NCI-H1436 (cell line): ENCODE results near the gene DSE.

Source experiments
- DNase-seq: peaks from one replicate; lab custom pipeline; 2025; lab: John Stamatoyannopoulos, UW

DSE gene

DNA sequence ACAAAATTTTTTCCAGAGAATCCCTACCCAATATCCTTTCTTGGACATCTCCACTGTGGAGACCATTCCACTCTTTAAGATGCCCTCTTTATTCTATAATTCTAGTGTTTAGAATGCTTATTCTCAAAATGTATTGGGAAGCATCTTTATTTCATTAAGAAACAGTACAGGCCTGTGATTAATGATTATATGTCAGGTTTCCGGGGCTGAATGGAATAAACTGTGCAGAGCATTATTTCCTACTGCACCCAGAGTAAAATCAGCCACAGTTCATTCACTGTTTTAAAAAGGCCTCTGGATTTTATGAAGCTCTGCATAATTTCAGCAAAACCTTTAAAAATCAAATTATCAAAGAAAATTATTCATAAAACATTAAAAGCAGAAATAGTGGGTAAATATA lies 42.6 kb downstream of the DSE start:
- no peak for DNase-seq

DNA sequence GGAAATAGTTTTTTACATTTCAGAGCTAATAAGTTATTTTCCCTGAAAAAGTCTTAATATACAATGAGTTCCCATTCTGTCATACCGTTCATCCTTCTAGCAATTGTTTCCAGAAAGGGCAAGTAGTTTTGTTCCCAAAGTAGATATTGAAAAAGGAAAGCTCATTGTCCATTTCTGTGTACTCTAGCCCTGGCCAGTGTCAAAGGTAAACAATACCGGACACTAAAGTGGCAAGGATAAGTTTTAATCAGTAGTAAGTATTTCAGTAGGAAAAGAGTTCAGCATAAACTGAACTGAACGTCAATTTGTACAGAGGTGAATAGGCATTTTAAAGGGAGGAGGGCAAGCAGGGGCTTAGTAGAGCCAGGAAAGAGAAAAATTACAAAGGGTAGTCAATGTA lies 46.9 kb downstream of the DSE start:
- no peak for DNase-seq

DNA sequence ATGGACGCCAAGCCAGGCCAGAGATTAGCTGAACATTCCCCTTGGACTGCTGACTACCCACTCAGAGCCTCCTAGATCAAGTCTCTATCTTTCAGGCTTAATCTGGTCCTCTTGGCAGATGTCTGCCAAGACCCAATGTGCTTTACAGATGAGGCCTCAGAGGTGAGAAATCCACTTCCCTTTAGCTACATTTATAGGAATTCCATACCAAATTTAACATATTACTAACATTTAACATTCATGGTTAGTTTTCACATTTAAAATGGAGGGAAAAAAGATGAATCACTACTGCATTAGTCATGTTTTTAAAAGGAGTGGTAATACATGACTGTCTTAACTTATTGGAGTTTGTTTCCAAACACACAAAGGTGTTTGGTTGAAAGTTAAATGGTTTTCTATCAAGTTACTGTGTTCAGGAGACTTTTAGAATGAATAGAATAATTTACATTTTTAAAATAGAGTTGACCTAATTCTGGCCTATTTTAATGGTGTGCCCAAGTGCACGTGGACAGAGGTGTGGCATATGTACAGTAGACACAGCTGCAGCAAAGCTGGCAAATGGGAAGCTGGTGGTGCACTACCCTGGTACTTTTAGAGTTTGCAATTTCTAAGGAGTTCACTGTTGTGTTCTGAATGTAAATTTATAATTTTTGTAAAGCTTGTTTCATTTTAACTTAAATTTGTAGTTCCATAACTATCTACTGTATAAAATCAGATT lies 48.5 kb downstream of the DSE start:
- no peak for DNase-seq

DNA sequence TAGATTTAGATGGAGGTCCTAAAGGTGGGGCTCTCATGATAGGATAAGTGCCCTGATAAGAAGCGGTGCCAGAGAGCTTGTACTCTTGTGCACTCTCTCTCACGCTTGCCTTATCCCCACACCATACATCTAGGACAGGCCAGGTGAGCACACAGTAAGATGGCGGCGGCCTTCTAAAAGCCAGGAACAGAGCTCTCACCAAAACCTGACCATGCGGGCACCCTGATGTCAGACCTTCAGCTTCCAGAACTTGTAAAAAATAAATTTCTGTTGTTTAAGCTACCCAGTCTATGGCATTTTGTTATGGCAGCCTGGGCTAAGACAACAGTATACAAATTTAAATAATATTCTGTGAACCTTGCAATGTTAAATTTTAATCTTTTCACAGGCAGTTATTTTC lies 49.6 kb downstream of the DSE start:
- DNase-seq, result no peak

DNA sequence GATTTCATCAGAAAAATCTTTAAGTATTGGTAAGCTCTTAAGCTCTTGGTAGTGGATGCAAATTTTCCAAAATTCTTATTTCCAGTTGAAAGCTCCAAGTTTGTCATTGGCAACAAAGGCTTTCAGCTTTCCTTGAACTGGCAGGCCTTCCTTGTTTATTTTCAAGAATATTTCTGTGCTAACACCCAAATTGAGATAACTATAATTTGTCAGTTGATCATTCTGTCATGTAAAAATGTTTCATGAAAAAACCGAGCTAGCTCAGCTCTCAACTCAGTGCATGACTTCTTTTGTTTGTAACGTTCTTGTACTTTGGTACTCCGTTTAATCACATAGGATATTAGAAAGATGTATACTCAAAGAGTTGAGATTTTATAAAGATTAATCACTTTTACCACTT lies 51.5 kb downstream of the DSE start:
- no peak for DNase-seq

DNA sequence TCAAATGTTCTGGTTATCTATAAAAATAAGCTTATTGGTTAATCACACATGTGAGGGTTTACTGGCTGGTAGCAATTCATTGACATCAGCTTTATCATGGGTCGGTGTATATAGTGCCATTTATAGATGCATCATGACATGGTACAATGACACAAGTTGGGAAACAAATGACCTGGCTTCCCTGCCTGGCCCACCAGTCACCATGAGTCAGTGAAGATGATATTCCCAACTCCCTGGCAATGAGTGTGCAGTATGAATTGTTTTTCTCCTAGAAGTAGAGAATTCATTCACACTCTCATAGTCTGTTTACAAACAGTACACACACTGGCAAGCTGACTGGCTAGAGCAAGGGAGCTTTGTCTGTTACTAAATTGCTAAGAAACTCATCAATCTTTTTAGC lies 53.3 kb downstream of the DSE start:
- no peak for DNase-seq

DNA sequence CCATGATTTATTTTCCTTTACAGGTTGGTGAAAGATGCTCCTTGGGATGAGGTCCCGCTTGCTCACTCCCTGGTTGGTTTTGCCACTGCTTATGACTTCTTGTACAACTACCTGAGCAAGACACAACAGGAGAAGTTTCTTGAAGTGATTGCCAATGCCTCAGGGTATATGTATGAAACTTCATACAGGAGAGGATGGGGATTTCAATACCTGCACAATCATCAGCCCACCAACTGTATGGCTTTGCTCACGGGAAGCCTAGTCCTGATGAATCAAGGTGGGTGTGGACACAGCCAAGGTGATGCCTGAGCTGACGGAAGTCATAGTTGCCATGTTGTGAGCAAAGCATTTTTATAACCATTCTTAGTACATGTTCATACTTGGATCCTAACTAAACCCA lies 55.8 kb downstream of the DSE start:
- no peak for DNase-seq

DNA sequence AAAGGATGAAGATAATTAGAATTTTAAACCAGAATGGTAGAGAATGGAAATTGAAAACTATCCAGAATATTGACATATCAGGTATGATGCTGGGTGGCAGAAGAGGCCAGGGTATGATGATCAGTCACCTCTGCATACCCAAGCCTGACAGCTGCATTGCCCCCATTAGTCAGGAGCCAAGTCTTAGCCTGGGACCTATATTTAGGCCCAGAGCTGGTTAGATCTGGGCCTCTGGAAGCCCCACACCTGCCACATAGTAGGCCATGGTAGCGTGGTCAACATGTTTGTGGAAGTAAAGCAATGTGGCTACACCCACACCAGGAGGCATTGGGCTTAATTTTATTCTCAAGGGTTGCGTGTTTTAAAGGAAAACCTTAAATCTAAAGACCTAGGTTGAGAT lies 58.4 kb downstream of the DSE start:
- no peak for DNase-seq

DNA sequence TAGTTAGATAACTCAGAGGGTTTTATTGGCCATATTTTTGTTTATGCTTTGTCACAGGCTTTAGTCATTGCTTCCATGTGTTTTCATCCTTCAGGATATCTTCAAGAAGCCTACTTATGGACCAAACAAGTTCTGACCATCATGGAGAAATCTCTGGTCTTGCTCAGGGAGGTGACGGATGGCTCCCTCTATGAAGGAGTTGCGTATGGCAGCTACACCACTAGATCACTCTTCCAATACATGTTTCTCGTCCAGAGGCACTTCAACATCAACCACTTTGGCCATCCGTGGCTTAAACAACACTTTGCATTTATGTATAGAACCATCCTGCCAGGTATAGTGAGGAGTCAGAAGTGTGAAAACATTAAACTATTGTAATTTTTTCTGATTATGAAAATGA lies 60.1 kb downstream of the DSE start:
- DNase-seq, result no peak

DNA sequence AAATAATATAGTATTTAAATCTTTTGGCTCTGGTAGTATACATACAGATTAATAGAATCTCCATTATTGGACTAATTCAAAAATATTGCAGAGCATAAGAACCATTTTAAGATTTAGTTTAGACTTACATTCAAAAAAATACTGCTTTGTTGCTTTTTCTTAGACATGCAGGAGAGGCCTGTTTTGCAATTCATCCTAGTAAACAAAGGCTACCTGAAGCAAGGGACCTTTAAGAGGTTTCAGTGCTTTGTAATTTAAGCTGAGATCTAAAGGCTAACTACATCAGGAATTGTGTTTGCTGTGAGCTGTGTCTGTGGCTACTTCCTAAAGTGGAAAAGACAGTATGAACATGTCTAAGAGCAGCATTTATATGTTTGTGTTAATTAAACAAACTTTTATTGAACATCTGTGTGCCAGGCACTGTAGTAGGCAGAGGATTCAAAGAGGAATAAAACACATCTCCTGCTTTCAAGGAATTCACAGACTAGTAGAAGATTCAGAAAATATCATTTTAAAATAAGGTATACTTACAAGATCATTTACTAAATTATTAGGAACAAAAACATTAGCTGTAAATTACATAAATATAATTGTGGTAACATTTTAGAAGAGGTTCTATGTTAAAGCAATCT lies 61.3 kb downstream of the DSE start:
- no peak for DNase-seq

DNA sequence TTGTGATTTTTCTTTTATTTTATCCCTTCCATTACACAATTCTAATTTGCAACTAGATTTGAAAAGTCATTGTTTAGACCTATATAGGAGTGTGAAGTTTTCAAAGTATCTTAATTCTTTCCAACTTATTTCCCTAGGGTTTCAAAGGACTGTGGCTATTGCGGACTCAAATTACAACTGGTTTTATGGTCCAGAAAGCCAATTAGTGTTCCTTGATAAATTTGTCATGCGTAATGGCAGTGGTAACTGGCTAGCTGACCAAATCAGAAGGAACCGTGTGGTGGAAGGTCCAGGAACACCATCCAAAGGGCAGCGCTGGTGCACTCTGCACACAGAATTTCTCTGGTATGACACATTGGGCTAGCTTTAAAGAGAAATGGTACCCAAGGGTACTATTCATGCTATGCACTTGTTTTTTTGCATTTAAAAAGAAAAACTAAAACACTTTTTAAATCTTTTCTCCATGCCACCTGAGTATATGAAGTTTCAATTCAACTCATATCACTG lies 62.5 kb downstream of the DSE start:
- no peak for DNase-seq

DNA sequence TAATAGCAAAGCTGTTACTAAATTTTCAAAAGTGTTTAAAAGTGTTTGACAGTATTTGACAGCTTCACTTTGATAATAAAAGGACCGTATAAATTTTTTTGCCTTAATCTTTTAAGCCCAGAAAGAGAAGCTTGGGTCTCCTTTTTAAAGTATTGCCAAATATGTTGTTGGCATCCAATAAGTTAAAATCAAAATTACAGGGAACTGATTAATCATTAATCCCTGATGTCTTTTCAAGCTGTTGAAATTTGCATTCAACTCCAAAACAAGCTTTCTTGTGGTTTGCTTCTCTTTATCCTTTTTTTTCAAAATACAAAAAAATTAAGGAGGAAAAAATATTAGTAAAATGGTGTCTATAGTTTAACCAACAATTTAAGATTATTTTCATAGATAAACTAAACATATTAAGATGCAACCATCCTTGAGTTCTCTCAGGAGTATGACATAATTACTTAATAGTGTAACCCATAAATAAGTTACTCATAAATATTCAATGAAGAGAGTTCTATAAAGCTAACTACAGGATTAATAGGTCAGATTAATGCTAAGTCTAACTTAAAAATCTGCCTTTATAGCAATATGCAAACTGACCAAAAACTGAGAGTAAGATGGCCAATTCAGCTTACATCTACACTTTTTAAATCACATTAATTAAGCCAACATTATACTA lies 63.4 kb downstream of the DSE start:
- DNase-seq, result no peak

DNA sequence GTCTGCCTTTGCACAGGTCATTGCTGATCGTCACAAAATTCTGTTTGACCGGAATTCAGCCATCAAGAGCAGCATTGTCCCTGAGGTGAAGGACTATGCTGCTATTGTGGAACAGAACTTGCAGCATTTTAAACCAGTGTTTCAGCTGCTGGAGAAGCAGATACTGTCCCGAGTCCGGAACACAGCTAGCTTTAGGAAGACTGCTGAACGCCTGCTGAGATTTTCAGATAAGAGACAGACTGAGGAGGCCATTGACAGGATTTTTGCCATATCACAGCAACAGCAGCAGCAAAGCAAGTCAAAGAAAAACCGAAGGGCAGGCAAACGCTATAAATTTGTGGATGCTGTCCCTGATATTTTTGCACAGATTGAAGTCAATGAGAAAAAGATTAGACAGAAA lies 65.8 kb downstream of the DSE start:
- DNase-seq, result no peak

DNA sequence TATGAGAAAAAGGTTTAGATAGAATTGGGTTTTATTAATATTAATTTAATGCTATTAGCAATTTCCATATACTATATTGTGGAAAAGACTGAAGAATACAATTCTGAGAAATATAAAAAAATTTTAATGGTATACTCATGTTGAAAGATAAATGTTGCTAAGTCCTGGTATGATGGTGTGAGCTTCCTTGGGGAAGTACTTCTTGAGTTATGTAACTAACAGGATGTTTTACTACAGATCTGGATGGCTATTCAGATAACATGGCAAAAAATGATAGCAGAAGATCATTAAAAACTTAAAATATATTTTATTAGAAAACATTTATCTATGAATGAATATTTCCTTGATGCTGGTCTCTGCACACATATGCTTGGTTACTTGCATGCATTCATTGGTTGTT lies 66.9 kb downstream of the DSE start:
- no peak for DNase-seq

DNA sequence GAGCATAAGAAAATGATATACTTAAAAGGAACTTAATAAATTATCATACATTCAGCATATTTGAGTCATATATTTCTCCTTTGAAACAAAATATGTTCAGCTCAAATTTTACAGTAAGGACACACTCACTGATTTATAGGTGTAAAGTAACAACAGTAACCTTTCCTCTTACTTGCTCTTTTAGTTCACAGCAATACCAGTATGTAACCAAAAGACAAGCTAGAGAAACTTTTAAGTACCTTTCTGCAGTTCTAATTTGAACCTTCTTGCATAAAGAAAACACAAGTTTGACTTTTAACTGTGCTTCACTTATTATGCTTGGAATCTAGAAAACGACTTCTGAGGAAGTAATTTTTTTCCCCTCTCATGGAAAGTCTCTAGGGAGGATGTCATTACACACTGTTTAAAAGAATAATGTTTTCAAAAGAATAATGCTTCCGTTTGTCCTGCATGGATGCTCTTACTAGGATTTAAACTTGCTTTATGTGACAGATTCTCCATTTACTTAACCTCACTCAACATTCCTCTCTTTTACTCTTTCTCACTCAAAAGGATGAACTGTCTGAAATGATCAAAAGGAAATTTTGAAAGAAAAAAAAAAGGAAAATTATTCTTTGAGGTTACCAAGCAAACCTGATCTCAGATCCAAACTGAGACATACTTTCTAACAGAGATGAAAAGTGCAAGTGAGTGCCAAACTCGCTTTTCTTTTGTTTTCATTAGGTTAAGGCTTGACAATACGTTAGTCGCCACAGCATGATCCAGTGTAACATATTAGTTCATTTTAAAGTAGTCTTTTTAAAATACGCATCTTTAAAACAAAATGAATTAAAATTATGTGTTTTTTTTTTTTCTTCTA lies 68.1 kb downstream of the DSE start:
- DNase-seq, result no peak

DNA sequence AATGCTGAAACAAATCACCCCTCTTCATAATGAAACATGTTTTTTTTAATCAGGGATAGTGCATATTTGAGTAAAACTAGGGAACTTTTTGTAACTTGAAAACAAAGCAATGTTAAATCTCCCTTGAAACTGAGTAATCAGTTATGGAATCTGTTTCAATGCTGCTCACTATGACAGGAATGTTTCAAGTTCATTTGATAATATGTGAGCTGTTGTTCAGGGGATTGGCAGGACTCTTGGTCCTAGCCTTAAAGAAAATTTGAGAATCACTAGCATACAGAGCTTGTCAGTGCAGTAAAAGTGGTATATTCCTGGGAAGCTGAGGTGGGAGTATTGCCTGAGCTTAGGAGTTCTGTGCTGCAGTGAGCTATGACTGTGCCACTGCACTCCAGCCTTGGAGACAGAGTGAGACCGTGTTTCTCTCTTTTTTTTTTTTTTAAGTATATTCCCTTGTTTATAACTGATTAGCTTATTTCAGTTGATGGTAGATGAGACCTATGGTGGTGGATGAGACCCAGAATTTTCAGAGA lies 68.8 kb downstream of the DSE start:
- DNase-seq, result no peak

DNA sequence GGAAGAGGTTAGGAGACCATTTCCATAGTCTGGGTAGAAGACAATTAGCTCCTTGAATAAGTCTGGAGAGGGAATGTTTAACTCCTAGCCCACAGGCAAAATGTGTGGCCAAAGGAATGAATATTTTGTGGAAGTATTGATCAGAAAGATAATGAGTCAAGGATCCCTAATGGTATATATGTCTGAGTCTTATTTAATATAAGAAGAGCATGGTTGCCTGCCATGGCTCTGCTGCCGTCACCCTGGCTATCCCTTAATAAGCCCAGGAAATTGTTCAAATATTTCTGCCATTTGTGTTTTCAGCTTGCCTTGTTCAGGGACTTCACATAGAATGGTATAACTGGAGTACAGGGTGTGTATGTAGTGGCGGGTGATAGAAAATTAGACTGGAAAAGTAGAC lies 72.4 kb downstream of the DSE start:
- no peak for DNase-seq

DNA sequence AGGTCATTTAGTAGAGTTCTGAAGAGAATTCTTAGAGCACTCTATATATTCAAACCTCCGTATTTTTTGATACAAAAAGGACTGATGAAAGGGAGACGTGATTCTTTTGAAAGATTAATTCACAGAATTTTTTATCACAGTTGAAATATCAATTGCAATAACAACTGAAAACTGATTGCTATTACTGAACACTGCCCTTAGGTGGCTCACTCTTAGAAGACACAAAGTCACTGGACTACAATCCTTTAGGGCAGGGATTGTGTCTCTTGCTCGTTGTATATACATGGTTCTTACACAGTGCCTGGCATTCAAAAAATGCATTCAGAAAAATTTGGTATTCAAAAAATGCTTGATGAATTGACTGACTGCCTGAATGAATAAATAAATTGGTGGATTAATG lies 73.3 kb downstream of the DSE start:
- DNase-seq, result no peak

DNA sequence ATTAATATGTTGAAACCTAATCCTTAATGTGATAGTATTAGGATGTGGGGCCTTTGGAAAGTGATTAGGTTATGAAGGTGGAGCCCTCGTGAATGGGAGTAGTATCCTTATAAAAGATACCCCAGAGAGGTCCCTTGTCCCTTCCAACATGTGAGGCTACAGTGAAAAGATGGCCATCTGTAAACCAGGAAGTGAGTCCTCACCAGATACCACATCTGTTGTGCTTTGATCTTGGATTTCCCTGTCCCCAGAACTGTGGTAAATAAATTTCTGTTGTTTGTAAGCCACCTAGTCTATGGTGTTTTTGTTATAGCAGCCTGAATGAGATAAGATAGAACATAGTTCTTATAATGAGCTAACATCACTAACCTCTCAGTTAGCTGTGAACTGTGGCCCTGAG lies 73.8 kb downstream of the DSE start:
- DNase-seq, result no peak

DNA sequence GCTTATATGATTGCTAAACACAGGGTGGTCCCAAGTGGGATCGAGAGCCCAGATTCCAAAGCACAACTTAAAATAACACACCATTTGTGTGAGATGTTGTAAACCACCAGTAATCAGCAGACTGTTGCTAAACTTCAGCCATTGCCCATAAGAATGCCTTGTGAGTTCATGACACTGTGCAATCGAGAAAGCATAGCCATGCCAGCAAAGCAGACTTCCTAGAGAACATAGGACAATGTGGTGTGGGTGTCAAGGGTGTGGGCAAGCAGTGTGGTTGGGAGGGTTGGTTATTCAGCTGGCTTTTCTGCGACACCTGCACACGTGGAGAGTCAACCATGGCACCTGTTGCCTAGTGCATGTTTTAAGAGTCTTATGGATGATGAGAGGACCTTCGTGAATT lies 74.4 kb downstream of the DSE start:
- DNase-seq, result no peak

DNA sequence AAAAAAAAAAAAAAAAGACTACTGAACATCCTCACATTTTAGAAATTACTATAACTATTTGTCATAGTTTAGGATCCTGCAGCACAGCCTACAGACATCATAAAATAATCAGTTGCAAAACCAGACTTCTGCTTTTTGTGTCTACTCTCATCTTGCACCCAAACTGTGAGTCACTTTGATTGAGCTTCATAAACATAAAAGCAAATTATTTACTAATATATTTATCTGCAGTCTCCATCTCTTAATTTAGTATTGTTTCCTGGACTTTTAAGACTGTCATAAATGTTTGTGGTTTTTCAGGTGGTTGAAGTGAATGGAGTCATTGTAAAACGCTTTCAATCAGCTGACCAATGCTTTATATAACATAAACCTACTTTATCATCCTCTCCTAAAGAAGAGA lies 75.7 kb downstream of the DSE start:
- no peak for DNase-seq

DNA sequence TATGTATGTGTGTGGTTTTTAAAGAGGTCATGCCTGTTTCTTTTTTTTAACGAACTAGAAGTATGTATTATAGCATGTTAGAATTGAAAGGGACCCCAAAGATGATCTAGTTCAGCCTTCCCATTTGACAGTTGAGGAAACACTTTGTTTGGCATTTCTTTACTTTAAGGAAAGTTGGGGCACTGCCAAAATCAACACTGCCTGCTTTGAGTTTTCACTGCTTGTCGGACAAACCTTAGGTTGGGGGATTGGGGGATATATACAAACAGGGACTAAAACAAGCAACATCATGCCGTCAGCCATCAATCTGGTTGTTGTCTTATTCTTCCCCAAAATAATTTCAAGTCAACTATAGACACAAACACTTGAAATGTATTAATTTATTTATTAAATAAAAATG lies 76.3 kb downstream of the DSE start:
- no peak for DNase-seq
